AG09309 (cell line): ENCODE measurements around the gene MBOAT7.

Experiments
- DNase-seq: peaks from one replicate; pipeline ENCODE4 v3.0.0-alpha.2; 2010; ENCODE audit warnings: low read depth
- H3K4me3 ChIP-seq: 2 replicates; pipeline ENCODE4 v1.5.1; 2011; ENCODE audit warnings: mild to moderate bottlenecking, low read depth, low read length, moderate library complexity; ENCODE audit not compliant: control insufficient read depth
- TF ChIP-seq, protein P1 (sequence below): IDR thresholded peaks from 2 replicates; pipeline ENCODE4 v1.5.1; 2011; ENCODE audit warnings: mild to moderate bottlenecking, low read depth, low read length, inconsistent platforms; ENCODE audit not compliant: insufficient read depth, control insufficient read depth; ENCODE audit errors: missing control alignments

The MBOAT7 gene

DNA sequence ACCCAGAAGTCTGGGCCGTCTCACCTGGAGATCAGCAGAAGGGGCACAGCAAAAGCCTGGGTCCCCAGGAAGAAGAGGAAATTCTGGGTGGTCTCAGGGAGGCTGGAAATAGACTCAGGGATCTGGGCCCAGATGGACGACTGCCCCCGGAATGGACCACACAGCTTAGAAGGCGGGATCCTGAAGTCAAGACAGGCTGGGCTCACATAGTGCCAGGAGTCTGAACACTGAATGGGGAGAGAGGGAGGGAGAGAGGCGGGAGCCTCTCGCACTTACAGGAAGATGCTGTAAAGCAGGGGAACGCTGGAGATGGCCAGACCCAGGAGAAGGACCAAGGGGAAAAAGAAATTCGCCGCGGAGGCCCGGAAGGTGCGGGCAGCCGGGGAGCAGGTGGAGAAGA, 28.5 kb downstream of the MBOAT7 start:
- peak overlapping the region; percentile 55 for H3K4me3 ChIP-seq
- no peak for DNase-seq
- TF ChIP-seq, protein P1, sequence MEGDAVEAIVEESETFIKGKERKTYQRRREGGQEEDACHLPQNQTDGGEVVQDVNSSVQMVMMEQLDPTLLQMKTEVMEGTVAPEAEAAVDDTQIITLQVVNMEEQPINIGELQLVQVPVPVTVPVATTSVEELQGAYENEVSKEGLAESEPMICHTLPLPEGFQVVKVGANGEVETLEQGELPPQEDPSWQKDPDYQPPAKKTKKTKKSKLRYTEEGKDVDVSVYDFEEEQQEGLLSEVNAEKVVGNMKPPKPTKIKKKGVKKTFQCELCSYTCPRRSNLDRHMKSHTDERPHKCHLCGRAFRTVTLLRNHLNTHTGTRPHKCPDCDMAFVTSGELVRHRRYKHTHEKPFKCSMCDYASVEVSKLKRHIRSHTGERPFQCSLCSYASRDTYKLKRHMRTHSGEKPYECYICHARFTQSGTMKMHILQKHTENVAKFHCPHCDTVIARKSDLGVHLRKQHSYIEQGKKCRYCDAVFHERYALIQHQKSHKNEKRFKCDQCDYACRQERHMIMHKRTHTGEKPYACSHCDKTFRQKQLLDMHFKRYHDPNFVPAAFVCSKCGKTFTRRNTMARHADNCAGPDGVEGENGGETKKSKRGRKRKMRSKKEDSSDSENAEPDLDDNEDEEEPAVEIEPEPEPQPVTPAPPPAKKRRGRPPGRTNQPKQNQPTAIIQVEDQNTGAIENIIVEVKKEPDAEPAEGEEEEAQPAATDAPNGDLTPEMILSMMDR = no peak

DNA sequence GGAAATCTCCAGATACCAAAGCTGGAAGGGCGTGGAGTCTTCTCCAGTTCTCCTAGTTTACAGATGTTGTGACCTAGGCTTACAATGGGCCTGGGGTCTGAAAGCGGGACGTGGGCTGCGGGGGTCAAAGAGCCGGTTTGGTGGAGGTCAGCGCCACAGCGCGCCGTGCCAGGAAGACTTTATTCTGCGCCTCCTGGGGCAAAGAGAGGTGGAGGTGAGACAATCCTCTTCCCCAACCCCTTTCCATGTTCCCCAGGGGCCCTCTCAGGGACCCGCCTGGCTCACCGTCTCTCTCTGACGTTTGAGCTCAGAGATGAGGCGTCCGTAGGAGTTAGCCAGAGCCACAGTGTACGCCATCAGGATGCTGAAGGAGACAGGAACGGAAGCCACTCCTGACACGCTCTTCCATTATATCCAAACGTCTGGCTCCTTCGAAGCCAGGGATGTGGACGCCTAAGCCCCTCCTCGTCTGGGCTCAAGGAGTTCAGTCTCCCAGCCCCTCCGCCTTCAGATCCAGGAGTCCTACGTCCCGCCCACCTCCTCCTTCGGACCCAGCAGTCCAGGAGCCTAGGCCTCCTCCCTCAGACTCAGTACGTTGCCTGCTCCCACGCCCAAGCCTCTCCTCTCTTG, 29.1 kb downstream of the MBOAT7 start:
- peak overlapping the region; percentile 55 for H3K4me3 ChIP-seq
- TF ChIP-seq, protein P1 = no peak
- DNase-seq = no peak

DNA sequence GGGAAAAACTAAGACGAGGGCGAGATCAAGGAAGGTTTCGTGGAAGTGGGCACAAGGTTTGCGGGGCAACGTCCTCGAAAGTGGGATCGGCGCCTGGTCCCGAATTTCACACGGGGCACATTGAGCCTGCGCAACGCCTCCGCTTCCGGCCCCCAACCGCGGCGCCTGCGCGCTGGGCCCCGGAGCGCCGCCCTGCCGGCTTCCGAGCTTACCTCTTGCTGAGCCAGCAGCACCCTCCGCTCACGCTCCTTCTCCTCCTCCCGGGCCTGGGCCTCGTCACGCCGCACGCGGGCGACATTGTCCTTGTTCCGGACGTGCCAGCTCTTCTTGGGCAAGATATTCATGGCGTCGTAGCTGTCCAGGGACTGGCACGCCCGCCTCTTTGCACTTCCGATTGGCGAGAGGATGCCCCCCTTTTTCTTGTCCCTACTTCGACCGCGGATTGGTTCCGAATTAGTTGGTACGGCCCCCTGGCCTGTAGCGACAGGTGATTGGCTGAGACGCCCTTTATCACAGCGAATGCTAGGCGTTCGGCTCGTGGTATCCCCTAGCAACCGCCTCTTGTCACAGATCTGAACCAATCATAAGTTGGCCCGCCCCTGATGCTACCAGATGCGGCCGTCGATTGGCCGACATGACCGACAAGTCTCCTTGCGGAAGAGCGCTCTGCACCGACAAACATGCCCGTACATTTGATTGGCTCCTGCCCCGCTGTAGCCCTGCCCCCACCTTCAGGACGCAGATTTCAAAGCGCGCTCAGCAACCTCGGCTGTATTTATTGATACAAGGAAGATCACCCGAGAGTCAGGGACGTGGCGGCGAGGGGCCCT, 29.8 kb downstream of the MBOAT7 start, which contains the start of gene LENG1:
LENG1 (minus strand) TSS at position 370 of the 830 bp plus-strand sequence; CDS start at position 344, 26 bp downstream.
- H3K4me3 ChIP-seq = peak within 1 kb of the TSS; percentile 59
- DNase-seq = peak; percentile 100
- TF ChIP-seq, protein P1 = peak; percentile 22

DNA sequence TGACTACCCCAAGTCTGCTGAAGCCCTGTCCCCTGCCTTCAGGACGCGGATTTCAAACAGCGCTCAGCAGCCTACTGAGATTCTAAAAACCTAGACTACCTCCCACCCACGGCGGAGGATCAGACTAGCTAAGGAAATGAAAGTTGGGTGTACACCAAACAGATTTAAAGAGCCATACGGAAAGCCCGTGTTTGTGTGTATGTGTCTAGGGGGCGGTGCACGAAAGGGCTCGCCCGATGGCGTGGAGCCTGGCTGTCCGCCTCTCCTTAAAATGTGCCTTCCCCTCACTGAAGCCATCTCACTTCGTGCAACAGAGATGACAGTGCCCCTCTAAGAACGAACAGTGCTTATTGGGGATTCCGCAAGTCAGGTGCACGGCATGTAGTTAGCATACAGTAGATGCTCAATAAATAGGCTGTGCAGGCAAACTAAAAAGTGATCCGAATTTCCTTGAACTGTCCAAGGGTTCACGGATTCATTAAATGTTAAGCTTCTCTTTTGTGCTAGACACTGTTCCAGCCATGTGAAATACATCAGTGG, 30.5 kb downstream of the MBOAT7 start:
- DNase-seq = no peak
- TF ChIP-seq, protein P1 = no peak
- peak overlapping the region; percentile 59 for H3K4me3 ChIP-seq

DNA sequence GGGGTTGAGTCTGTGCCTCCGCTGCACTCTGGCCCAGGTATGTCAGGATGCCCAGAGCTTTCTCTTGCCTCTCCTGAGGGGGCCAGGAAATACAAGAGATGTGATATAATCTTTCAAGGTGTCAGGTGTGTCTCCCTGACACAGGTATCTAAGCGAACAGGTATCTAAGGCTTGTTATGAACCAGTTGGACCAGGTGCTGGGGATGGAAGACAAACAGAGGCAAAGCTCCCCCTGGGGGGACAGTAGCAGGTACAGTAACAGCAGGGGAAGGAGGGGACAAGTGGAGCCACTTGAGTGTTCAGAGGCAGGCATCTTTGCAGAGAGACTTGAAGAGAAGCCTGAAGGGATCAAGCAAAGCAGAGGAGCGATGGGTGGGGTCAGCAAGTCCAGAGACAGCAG, 32.4 kb downstream of the MBOAT7 start:
- no peak for DNase-seq
- H3K4me3 ChIP-seq = no peak overlapping the region
- TF ChIP-seq, protein P1 = no peak

DNA sequence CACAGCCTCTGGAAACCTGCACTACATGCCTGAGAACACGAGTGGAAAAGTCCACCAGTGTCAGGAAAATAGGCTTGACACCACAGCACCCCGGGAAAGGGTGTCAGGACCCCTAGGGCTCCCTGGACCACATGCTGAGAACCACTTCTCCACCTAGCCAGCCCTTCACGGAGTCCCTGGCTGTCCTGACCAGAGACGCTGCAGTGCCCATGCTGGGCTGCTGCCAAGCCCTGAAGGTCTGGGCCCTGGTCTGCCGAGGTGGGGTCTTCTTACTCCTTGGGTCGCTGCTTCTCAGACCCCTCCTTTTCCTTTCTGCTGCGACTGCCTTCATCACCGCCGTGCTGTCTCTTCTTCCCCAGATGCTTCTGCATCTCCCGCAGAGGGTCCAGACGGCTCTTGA, 32.9 kb downstream of the MBOAT7 start:
- TF ChIP-seq, protein P1 = no peak
- DNase-seq = no peak
- no peak overlapping the region for H3K4me3 ChIP-seq
